ENCODE data around the gene RAB40C.

The RAB40C gene

DNA sequence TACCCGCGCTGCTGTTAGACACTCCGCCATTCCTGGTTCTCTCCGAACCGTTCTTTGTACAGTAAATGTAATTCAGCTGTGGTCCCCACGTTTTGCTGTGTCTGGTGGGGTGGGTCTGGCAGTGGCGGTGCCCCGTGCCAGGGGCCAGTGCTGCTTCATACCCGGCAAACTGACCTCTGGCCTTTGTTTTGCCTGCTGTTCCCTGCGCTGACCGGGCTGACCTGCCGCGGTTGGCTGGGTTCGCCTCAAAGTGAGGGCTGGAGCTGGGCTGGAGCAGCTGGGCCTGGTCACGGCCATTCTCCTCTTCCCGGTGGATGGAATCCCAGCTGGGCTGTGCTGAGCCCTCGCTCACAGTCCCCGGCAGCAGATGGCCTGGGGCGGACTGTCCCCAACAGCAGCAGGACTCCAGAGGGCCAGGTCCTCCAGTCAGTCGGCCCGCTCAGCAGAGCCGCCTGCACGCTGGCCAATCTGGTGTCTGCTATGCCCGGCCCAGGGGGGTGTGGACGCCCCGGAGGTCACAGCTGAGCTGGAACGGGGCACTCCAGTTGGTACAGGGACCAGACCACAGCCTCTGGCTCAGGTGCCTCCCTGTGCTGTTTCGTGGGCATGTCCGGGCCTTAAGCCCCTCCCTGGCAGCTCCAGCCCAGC is 39.4 kb downstream of the RAB40C start:
- H3K27ac ChIP-seq (ENCODE audit: low read depth, low read length) = no peak overlapping the region
- no peak overlapping the region for H2AFZ ChIP-seq (ENCODE audit: low read length, unreplicated experiment)
- H3K4me3 ChIP-seq (ENCODE audit: low read depth, low read length) = no peak overlapping the region
- peaks cover 33% of the 10 kb centered on the region for H3K4me1 ChIP-seq (ENCODE audit: control insufficient read depth, insufficient read depth, low read length, unreplicated experiment)
- H3K79me2 ChIP-seq (ENCODE audit: control insufficient read depth, insufficient read depth, low read length, unreplicated experiment) = no peaks in the 10 kb centered on the region
- peaks cover 3% of the 10 kb centered on the region; the same call in 1 of the 2 replicates for H3K36me3 ChIP-seq (ENCODE audit: insufficient read depth, low read length)
- H3K27me3 ChIP-seq (ENCODE audit: insufficient read depth, low read length) = no peaks in the 10 kb centered on the region

DNA sequence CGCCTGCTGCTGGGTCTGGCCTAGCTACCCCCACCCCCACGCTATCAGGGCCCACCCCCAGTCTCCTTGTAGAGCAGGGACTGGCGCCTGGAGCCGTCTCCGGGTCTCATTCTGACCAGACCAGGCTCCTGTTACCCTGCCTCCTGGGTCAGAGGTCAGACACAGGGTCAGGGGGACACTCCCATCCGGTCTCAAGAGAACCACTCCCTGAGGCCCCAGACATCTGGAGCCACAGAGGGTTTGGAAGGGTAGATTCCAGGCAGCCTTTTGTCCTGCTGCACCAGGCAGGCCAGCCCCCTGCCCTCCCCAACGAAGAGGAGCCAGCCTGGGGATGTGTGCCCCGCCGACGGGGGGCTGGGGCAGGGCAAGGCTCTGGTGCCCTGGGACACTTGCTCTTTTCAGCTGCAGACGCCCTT is 40.0 kb downstream of the RAB40C start:
- Histone ChIP-seq H2AFZ (ENCODE audit: low read length, unreplicated experiment) (no peak overlapping the region), H3K79me2 (ENCODE audit: control insufficient read depth, insufficient read depth, low read length, unreplicated experiment) (peaks cover 1% of the 10 kb centered on the region), H3K4me1 (ENCODE audit: control insufficient read depth, insufficient read depth, low read length, unreplicated experiment) (peaks cover 34% of the 10 kb centered on the region), H3K4me3 (ENCODE audit: low read depth, low read length) (no peak overlapping the region), H3K27me3 (ENCODE audit: insufficient read depth, low read length) (no peaks in the 10 kb centered on the region), H3K36me3 (ENCODE audit: insufficient read depth, low read length) (peaks cover 3% of the 10 kb centered on the region; the same call in 1 of the 2 replicates), H3K27ac (ENCODE audit: low read depth, low read length) (no peak overlapping the region)

DNA sequence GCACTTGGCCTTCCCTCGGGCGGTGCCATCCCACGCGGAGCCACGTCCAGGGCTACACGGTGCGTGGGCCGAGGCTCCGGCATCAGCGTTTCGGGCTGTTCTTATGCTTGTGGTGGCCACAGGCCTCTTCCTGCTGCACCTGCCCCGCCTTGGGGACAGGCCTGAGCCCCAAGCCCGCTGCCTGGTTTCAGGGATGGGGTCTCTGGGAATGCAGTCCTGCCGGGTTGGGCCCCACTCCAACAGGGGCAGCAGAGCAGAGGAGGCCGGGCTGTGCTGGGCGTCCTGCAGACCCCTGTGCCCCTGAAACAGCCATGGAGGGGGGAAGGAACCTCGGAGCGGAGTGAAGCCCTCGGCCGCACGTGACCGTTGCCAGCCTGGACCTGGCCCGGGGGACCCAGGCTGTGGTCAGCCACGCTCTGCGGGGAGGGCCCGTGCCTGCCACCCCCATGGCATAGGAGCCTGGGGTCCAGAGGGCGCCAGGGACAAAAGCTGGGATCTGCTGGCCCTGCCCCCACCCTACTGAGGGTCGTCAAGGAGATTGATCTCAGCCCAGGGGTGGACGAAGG is 40.5 kb downstream of the RAB40C start:
- Histone ChIP-seq H3K36me3 (ENCODE audit: insufficient read depth, low read length) (peaks cover 3% of the 10 kb centered on the region; the same call in 1 of the 2 replicates), H3K27ac (ENCODE audit: low read depth, low read length) (no peak overlapping the region), H2AFZ (ENCODE audit: low read length, unreplicated experiment) (no peak overlapping the region), H3K27me3 (ENCODE audit: insufficient read depth, low read length) (no peaks in the 10 kb centered on the region), H3K4me1 (ENCODE audit: control insufficient read depth, insufficient read depth, low read length, unreplicated experiment) (peaks cover 38% of the 10 kb centered on the region), H3K79me2 (ENCODE audit: control insufficient read depth, insufficient read depth, low read length, unreplicated experiment) (peaks cover 6% of the 10 kb centered on the region), H3K4me3 (ENCODE audit: low read depth, low read length) (no peak overlapping the region)

DNA sequence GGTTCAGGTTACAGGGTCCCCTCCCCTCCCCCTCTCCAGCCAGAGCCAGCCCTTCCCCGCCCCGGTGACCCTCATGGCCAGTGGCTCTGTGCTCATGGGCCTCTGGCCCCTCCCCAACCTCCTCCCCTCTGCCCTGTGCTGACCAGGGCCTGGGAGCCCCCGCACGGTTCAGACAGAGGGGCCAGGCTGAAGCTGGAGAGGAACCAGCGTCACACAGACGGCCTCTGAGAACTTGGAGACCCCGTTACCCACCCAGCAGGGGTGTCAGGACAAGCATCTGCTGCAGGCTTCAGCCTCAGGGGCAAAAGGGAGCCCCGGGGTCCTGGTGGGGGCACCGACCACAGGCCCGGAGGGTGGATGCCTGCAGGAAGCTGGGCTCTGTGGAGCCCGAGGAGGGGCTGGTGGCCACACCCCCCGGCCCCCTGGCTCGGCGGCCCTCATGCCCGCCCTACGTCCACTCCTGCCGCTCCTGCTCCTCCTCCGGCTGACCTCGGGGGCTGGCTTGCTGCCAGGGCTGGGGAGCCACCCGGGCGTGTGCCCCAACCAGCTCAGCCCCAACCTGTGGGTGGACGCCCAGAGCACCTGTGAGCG is 41.0 kb downstream of the RAB40C start, which contains the start of gene WFIKKN1:
WFIKKN1 (plus strand) TSS at position 171 of the 591 bp plus-strand sequence; CDS start at position 440, 269 bp downstream.
- H3K4me3 ChIP-seq (ENCODE audit: low read depth, low read length) = no peak within 1 kb of the TSS
- no peaks in the 10 kb centered on the region for H3K27me3 ChIP-seq (ENCODE audit: insufficient read depth, low read length)
- no peak within 1 kb of the TSS for H3K27ac ChIP-seq (ENCODE audit: low read depth, low read length)
- H2AFZ ChIP-seq (ENCODE audit: low read length, unreplicated experiment) = no peak within 1 kb of the TSS
- peaks cover 38% of the 10 kb centered on the region for H3K4me1 ChIP-seq (ENCODE audit: control insufficient read depth, insufficient read depth, low read length, unreplicated experiment)
- H3K36me3 ChIP-seq (ENCODE audit: insufficient read depth, low read length) = peaks cover 3% of the 10 kb centered on the region; the same call in 1 of the 2 replicates
- peaks cover 10% of the 10 kb centered on the region for H3K79me2 ChIP-seq (ENCODE audit: control insufficient read depth, insufficient read depth, low read length, unreplicated experiment)

DNA sequence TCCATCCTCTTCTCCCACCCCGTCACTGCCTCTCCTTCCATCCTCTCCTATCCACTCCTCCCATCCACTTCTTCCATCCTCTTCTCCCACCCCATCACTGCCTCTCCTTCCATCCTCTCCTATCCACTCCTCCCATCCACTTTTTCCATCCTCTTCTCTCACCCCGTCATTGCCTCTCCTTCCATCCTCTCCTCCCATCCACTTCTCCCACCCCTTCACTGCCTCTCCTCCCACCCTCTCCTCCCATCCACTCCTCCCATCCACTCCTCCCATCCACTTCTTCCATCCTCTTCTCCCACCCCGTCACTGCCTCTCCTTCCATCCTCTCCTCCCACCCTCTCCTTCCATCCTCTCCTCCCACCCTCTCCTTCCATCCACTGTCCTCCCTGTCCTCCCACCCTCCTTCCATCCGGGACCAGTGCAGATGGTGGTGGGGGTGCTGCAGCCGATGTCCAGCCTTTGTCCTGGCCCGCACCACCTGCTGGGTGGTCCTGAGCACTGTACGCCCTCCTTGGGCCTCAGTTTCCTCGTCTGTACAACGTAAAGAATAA is 42.0 kb downstream of the RAB40C start:
- H3K36me3 ChIP-seq (ENCODE audit: insufficient read depth, low read length) = peaks cover 3% of the 10 kb centered on the region; the same call in 1 of the 2 replicates
- H2AFZ ChIP-seq (ENCODE audit: low read length, unreplicated experiment) = no peak overlapping the region
- peaks cover 31% of the 10 kb centered on the region for H3K4me1 ChIP-seq (ENCODE audit: control insufficient read depth, insufficient read depth, low read length, unreplicated experiment)
- H3K27me3 ChIP-seq (ENCODE audit: insufficient read depth, low read length) = no peaks in the 10 kb centered on the region
- H3K79me2 ChIP-seq (ENCODE audit: control insufficient read depth, insufficient read depth, low read length, unreplicated experiment) = peaks cover 10% of the 10 kb centered on the region
- H3K4me3 ChIP-seq (ENCODE audit: low read depth, low read length) = no peak overlapping the region
- H3K27ac ChIP-seq (ENCODE audit: low read depth, low read length) = no peak overlapping the region

DNA sequence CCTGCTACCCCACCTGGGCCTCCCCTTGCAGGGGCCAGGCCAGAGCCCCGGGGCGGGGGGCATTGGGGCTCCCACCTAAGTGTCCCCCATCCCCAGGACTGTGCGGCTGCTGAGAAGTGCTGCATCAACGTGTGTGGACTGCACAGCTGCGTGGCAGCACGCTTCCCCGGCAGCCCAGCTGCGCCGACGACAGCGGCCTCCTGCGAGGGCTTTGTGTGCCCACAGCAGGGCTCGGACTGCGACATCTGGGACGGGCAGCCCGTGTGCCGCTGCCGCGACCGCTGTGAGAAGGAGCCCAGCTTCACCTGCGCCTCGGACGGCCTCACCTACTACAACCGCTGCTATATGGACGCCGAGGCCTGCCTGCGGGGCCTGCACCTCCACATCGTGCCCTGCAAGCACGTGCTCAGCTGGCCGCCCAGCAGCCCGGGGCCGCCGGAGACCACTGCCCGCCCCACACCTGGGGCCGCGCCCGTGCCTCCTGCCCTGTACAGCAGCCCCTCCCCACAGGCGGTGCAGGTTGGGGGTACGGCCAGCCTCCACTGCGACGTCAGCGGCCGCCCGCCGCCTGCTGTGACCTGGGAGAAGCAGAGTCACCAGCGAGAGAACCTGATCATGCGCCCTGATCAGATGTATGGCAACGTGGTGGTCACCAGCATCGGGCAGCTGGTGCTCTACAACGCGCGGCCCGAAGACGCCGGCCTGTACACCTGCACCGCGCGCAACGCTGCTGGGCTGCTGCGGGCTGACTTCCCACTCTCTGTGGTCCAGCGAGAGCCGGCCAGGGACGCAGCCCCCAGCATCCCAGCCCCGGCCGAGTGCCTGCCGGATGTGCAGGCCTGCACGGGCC is 42.8 kb downstream of the RAB40C start:
- no peak overlapping the region for H3K27ac ChIP-seq (ENCODE audit: low read depth, low read length)
- H3K36me3 ChIP-seq (ENCODE audit: insufficient read depth, low read length) = peaks cover 3% of the 10 kb centered on the region; the same call in 1 of the 2 replicates
- no peaks in the 10 kb centered on the region for H3K27me3 ChIP-seq (ENCODE audit: insufficient read depth, low read length)
- H3K79me2 ChIP-seq (ENCODE audit: control insufficient read depth, insufficient read depth, low read length, unreplicated experiment) = peaks cover 10% of the 10 kb centered on the region
- H3K4me3 ChIP-seq (ENCODE audit: low read depth, low read length) = no peak overlapping the region
- no peak overlapping the region for H2AFZ ChIP-seq (ENCODE audit: low read length, unreplicated experiment)
- H3K4me1 ChIP-seq (ENCODE audit: control insufficient read depth, insufficient read depth, low read length, unreplicated experiment) = peaks cover 28% of the 10 kb centered on the region

DNA sequence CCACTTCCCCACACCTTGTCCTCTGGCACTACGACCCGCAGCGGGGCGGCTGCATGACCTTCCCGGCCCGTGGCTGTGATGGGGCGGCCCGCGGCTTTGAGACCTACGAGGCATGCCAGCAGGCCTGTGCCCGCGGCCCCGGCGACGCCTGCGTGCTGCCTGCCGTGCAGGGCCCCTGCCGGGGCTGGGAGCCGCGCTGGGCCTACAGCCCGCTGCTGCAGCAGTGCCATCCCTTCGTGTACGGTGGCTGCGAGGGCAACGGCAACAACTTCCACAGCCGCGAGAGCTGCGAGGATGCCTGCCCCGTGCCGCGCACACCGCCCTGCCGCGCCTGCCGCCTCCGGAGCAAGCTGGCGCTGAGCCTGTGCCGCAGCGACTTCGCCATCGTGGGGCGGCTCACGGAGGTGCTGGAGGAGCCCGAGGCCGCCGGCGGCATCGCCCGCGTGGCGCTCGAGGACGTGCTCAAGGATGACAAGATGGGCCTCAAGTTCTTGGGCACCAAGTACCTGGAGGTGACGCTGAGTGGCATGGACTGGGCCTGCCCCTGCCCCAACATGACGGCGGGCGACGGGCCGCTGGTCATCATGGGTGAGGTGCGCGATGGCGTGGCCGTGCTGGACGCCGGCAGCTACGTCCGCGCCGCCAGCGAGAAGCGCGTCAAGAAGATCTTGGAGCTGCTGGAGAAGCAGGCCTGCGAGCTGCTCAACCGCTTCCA is 43.6 kb downstream of the RAB40C start:
- Histone ChIP-seq H2AFZ (ENCODE audit: low read length, unreplicated experiment) (no peak overlapping the region), H3K79me2 (ENCODE audit: control insufficient read depth, insufficient read depth, low read length, unreplicated experiment) (peaks cover 10% of the 10 kb centered on the region), H3K27me3 (ENCODE audit: insufficient read depth, low read length) (no peaks in the 10 kb centered on the region), H3K36me3 (ENCODE audit: insufficient read depth, low read length) (peaks cover 3% of the 10 kb centered on the region; the same call in 1 of the 2 replicates), H3K27ac (ENCODE audit: low read depth, low read length) (no peak overlapping the region), H3K4me3 (ENCODE audit: low read depth, low read length) (no peak overlapping the region), H3K4me1 (ENCODE audit: control insufficient read depth, insufficient read depth, low read length, unreplicated experiment) (peaks cover 24% of the 10 kb centered on the region)

DNA sequence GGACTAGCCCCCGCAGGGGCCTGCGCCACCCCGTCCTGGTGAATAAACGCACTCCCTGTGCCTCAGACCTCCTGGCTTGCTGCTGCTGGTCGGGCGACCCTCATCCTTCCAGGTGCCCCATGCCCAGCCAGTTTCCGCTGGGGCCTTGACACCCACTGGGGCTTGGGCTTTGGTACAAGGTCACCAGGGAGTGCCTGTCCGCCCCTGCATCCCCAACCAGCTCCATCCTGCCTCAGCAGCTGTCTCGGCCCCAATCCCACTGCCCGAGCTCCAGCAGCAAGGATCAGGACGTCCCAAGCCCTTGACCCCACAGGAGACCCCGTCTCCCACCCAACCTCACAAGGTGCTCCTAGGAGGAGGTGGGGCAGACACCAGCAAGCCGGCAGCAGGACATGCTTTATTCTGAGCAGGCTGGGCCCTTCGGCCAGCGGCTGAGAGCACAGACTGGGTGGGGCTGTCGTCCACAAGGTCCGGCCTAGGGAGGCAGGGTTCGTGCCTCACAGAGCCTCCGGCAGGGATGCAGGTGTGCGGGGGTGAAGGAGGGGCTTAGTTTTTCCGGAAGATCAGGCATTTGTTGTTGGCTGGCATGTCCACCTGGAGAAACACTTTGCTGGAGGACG is 44.3 kb downstream of the RAB40C start:
- no peaks in the 10 kb centered on the region for H3K27me3 ChIP-seq (ENCODE audit: insufficient read depth, low read length)
- no peak overlapping the region for H2AFZ ChIP-seq (ENCODE audit: low read length, unreplicated experiment)
- peaks cover 10% of the 10 kb centered on the region for H3K79me2 ChIP-seq (ENCODE audit: control insufficient read depth, insufficient read depth, low read length, unreplicated experiment)
- H3K4me1 ChIP-seq (ENCODE audit: control insufficient read depth, insufficient read depth, low read length, unreplicated experiment) = peaks cover 24% of the 10 kb centered on the region
- H3K27ac ChIP-seq (ENCODE audit: low read depth, low read length) = no peak overlapping the region
- peaks cover 3% of the 10 kb centered on the region; the same call in 1 of the 2 replicates for H3K36me3 ChIP-seq (ENCODE audit: insufficient read depth, low read length)
- no peak overlapping the region; the same call in 1 of the 2 replicates for H3K4me3 ChIP-seq (ENCODE audit: low read depth, low read length)

DNA sequence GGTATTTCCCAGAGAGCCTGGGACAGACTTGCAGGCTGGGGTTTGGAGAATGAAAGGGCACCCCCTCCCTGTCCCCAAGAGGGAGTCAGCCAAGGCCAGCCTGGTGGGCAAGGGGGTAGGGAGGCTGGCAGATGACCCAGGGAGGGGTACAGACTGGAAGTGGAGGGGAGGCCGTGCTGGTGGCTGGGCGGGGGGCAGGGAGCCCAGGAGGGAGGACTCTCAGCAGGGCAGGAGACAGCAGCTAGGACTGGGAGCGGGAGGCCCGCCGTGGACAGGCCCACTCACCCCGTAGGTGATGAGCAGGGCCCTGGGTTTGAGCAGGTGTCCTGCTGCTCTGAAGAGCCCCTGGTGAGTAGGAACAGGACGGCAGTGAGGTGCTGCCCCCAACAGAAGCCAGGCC is 45.1 kb downstream of the RAB40C start:
- no peaks in the 10 kb centered on the region for H3K27me3 ChIP-seq (ENCODE audit: insufficient read depth, low read length)
- H3K4me1 ChIP-seq (ENCODE audit: control insufficient read depth, insufficient read depth, low read length, unreplicated experiment) = peaks cover 21% of the 10 kb centered on the region
- H3K79me2 ChIP-seq (ENCODE audit: control insufficient read depth, insufficient read depth, low read length, unreplicated experiment) = peaks cover 10% of the 10 kb centered on the region
- H2AFZ ChIP-seq (ENCODE audit: low read length, unreplicated experiment) = no peak overlapping the region
- peaks cover 3% of the 10 kb centered on the region; the same call in 1 of the 2 replicates for H3K36me3 ChIP-seq (ENCODE audit: insufficient read depth, low read length)
- no peak overlapping the region for H3K27ac ChIP-seq (ENCODE audit: low read depth, low read length)
- peak overlapping the region; percentile 93 for H3K4me3 ChIP-seq (ENCODE audit: low read depth, low read length)

All from ACC112 (cell line).